Activated CD4-positive, alpha-beta T cell treated with anti-CD3 and anti-CD28 coated beads, Interleukin-10, Interleukin-2, amounts not matched to agents 100 ng/mL and 50 ng/mL, durations not matched to agents 16 hours and 8 hours (primary cell): ENCODE measurements around the gene CACNA1S.

ENCODE experiments used
- DNase-seq: peaks from one replicate; pipeline ENCODE4 v3.0.0-alpha.2; 2020

The CACNA1S gene

GRCh38 chr1:201115390-201115937 lies 3.2 kb upstream of the CACNA1S start:
- no peak for DNase-seq

- DNase-seq, result peak; percentile 84
Observed at GRCh38 chr1:201114245-201115131, 2.3 kb upstream of the CACNA1S start.

- no peak for DNase-seq
Observed at GRCh38 chr1:201113451-201114244, 1.4 kb upstream of the CACNA1S start.

- no peak for DNase-seq
Observed at GRCh38 chr1:201112926-201113325, 700 bp upstream of the CACNA1S start.

- DNase-seq, result no peak
Observed at GRCh38 chr1:201111672-201112071, 554 bp downstream of the CACNA1S start.

- no peak for DNase-seq
Observed at GRCh38 chr1:201111156-201111555, 1.1 kb downstream of the CACNA1S start.

GRCh38 chr1:201110616-201111015 lies 1.6 kb downstream of the CACNA1S start:
- no peak for DNase-seq

- DNase-seq, result no peak
Observed at GRCh38 chr1:201110138-201110537, 2.1 kb downstream of the CACNA1S start.

GRCh38 chr1:201109651-201110050 lies 2.6 kb downstream of the CACNA1S start:
- no peak for DNase-seq

GRCh38 chr1:201108614-201109013 lies 3.6 kb downstream of the CACNA1S start:
- no peak for DNase-seq

- no peak for DNase-seq
Observed at GRCh38 chr1:201105688-201106087, 6.5 kb downstream of the CACNA1S start.

GRCh38 chr1:201104141-201104540 lies 8.1 kb downstream of the CACNA1S start:
- DNase-seq, result no peak

GRCh38 chr1:201103666-201104065 lies 8.6 kb downstream of the CACNA1S start:
- no peak for DNase-seq

GRCh38 chr1:201100169-201100930 lies 11.9 kb downstream of the CACNA1S start:
- DNase-seq, result no peak

GRCh38 chr1:201098992-201099677 lies 13.1 kb downstream of the CACNA1S start:
- no peak for DNase-seq

- DNase-seq, result no peak
Observed at GRCh38 chr1:201096977-201097856, 15.0 kb downstream of the CACNA1S start.

- DNase-seq, result no peak
Observed at GRCh38 chr1:201096041-201096461, 16.2 kb downstream of the CACNA1S start.

GRCh38 chr1:201095581-201095980 lies 16.6 kb downstream of the CACNA1S start:
- no peak for DNase-seq

GRCh38 chr1:201094832-201095231 lies 17.4 kb downstream of the CACNA1S start:
- DNase-seq, result no peak

- no peak for DNase-seq
Observed at GRCh38 chr1:201093962-201094361, 18.3 kb downstream of the CACNA1S start.

- no peak for DNase-seq
Observed at GRCh38 chr1:201093561-201093960, 18.7 kb downstream of the CACNA1S start.
